ENCODE results near the gene CEACAM8. TPM values are rescaled to one million over a fixed set of nuclear protein-coding genes. Genes with fewer than 3 reads are reported as not detected.

Gene CEACAM8
- total and polyA plus RNA-seq, 10 donors, result 0.33 to 53.6 (median 2.1) TPM

DNA sequence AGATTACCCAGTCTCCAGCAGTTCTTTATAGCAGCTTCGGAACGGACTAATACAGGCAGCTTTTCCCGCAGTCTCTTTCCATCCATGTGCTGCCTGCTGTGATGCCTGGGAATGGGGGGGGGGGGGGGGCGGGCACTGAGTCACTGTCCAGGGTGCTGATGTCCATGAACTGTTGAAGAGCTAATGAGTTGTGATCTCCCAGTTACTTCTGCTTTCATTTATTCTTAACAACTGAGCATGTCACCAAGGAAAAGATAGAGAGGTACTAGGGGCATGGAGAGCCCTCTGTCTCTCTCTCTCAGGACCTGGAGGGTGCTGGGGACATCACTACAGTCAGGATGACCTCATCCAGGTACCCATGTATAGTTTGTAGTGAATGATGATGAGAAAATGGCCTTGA, 46.2 kb downstream of the CEACAM8 start:
- no peak for TF ChIP-seq POLR2AphosphoS5 (IDR thresholded peaks at IDR 0.05)
- TF ChIP-seq POLR2A (IDR thresholded peaks at IDR 0.05), result no peak
- TF ChIP-seq, protein P1, sequence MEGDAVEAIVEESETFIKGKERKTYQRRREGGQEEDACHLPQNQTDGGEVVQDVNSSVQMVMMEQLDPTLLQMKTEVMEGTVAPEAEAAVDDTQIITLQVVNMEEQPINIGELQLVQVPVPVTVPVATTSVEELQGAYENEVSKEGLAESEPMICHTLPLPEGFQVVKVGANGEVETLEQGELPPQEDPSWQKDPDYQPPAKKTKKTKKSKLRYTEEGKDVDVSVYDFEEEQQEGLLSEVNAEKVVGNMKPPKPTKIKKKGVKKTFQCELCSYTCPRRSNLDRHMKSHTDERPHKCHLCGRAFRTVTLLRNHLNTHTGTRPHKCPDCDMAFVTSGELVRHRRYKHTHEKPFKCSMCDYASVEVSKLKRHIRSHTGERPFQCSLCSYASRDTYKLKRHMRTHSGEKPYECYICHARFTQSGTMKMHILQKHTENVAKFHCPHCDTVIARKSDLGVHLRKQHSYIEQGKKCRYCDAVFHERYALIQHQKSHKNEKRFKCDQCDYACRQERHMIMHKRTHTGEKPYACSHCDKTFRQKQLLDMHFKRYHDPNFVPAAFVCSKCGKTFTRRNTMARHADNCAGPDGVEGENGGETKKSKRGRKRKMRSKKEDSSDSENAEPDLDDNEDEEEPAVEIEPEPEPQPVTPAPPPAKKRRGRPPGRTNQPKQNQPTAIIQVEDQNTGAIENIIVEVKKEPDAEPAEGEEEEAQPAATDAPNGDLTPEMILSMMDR (IDR thresholded peaks at IDR 0.05 in 8 of 11, conservative IDR thresholded peaks at IDR 0.05 in 3 of 11), result no peak
- Histone ChIP-seq H3K27me3 (replicated peaks in 1 of 7) (peaks cover 0 to 20% (median 0%) of the 10 kb centered on the region in 7 donors), H3K9me3 (peaks cover 0 to 18% (median 9%) of the 10 kb centered on the region in 8 donors), H3K27ac (no peak overlapping the region), H3K4me3 (no peak overlapping the region), H3K4me1 (peaks cover 0 to 15% (median 9%) of the 10 kb centered on the region in 6 donors), H3K36me3 (no peaks in the 10 kb centered on the region)
- WGBS, 5 donors, result 60 to 73% (median 66%) methylated on average over 4 of the region's 4 CpGs
- no peak for DNase-seq
- intact Hi-C loops (cut with DNase I; ENCODE audit: low total_unique reads), result no loop called here

DNA sequence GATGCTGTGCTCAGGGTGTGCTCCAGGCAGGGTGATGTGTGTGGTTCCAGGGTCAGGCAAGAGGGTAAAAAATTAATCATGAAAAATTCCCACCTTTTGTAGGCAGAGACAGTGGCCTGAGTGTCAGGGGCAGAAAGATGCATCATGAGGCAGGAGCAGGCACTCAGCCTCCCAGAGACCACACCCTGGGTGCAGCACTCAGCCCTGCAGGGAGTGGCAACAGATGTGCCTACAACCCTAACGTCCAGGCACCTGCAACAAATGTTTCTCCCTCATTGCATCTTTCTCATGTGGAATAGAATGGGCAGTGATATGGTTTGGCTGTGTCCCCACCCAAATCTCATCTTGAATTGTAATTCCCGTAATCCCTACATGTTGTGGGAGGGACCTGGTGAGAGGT, 46.8 kb downstream of the CEACAM8 start:
- DNase-seq, result no peak
- 52 to 79% (median 63%) methylated on average over 2 of the region's 2 CpGs for WGBS, 5 donors
- H3K27ac ChIP-seq, result no peak overlapping the region
- H3K27me3 ChIP-seq (replicated peaks in 1 of 7), result peaks cover 0 to 22% (median 0%) of the 10 kb centered on the region in 7 donors
- H3K4me1 ChIP-seq, result peaks cover 0 to 9% (median 4%) of the 10 kb centered on the region in 6 donors
- peaks cover 0 to 18% (median 9%) of the 10 kb centered on the region in 8 donors for H3K9me3 ChIP-seq
- no peaks in the 10 kb centered on the region for H3K36me3 ChIP-seq
- intact Hi-C loops (cut with DNase I; ENCODE audit: low total_unique reads), result no loop called here
- TF ChIP-seq, protein P1 (IDR thresholded peaks at IDR 0.05 in 8 of 11, conservative IDR thresholded peaks at IDR 0.05 in 3 of 11), result no peak
- no peak for TF ChIP-seq POLR2A (IDR thresholded peaks at IDR 0.05)
- TF ChIP-seq POLR2AphosphoS5 (IDR thresholded peaks at IDR 0.05), result no peak
- H3K4me3 ChIP-seq, result no peak overlapping the region

DNA sequence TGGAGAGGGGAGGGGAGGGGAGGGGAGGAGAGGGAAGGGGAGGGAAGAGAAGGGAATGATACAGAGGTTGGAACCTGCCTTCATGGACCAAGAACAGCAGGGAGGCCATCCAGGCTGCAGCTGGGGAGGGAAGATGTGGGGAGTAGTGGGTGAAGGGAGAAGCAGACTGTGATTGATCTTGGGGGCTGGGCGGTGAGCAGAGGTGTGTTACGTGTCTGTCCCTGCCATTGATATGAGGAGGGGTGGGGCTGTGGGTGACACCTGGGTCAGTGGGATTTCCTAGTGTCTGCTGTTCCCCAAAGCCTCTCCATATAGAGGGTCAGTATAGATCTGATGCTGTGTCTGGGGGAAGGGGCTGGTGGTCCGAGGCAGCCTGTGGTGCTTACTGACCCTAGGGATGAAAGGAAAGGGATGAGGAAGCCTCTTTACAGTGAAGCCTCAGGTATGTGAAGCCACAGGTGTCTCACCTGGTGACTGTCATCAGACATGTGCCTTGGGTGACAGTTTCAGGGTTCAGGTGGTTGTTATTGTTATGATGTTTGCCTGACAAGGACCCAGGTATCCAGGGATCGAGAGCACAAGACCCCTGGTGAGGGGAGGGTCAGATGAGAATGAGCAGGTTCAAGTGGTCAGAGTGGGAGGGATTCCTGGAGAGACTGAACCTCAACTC, 47.8 kb downstream of the CEACAM8 start:
- Histone ChIP-seq H3K9me3 (peaks cover 0 to 18% (median 9%) of the 10 kb centered on the region in 8 donors), H3K36me3 (no peaks in the 10 kb centered on the region), H3K4me3 (no peak overlapping the region), H3K4me1 (no peaks in the 10 kb centered on the region), H3K27ac (no peak overlapping the region), H3K27me3 (replicated peaks in 1 of 7) (peaks cover 0 to 32% (median 0%) of the 10 kb centered on the region in 7 donors)
- intact Hi-C loops (cut with DNase I; ENCODE audit: low total_unique reads), result no loop called here
- WGBS, 5 donors, result 78 to 88% (median 82%) methylated on average over 4 of the region's 4 CpGs
- no peak for TF ChIP-seq POLR2A (IDR thresholded peaks at IDR 0.05)
- TF ChIP-seq POLR2AphosphoS5 (IDR thresholded peaks at IDR 0.05), result no peak
- TF ChIP-seq, protein P1 (IDR thresholded peaks at IDR 0.05 in 8 of 11, conservative IDR thresholded peaks at IDR 0.05 in 3 of 11), result no peak
- DNase-seq, result no peak

DNA sequence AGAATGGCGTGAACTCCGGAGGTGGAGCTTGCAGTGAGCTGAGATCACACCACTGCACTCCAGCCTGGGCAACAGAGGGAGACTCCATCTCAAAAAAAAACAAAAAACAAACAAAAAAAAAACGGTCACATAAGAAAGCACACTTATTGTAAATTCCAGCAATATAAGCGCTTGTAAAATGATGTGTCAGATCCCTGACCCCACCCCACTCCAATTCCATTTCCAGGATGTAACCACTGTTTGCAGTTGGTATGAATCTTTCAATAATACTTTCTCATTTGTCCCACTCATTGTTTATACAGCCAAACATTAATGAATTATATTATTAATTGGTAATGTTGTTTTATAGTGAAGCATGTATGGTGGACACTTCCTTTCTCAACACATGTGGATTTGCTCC, 50.6 kb downstream of the CEACAM8 start:
- Histone ChIP-seq H3K4me3 (no peak overlapping the region), H3K27ac (no peak overlapping the region), H3K27me3 (replicated peaks in 1 of 7) (peaks cover 0 to 32% (median 0%) of the 10 kb centered on the region in 7 donors), H3K9me3 (peaks cover 0 to 7% (median 5%) of the 10 kb centered on the region in 8 donors), H3K36me3 (no peaks in the 10 kb centered on the region), H3K4me1 (peaks cover 0 to 6% (median 0%) of the 10 kb centered on the region in 6 donors)
- TF ChIP-seq, protein P1 (IDR thresholded peaks at IDR 0.05 in 8 of 11, conservative IDR thresholded peaks at IDR 0.05 in 3 of 11), result no peak
- TF ChIP-seq POLR2A (IDR thresholded peaks at IDR 0.05) (no peak), POLR2AphosphoS5 (IDR thresholded peaks at IDR 0.05) (no peak)
- intact Hi-C loops (cut with DNase I; ENCODE audit: low total_unique reads), result no loop called here
- 85 to 95% (median 87%) methylated on average over 4 of the region's 4 CpGs for WGBS, 5 donors
- no peak for DNase-seq

All from spleen (tissue), 11 donors.